ENCODE results near the gene PRKCQ.

PRKCQ gene

DNA sequence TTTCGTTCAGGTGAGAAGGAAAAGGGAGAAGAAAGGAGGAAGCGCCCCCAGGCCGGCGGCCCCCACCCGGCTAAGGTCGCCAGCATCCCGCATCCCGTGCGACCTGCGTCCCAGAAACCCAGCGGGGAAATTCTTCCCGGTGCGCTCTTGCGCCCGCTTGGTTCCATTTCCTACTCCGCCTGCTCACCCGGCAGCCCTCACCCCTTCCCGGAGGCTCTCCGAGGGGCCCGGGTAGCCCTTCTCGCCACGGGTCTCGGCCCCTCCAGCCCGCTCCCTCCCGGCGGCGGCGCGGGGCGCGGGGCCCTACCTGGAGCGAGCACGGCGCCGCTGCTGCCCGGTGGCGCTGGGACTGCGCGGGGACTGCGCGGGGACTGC lies at the start of gene PRKCQ:
Gene PRKCQ (minus strand): TSS at position 373 of the 375 bp plus-strand sequence. CDS start 65,141 bp downstream, outside the sequence.
- peaks cover 3 to 4% of the 10 kb centered on the region in 2 donors for H3K27me3 ChIP-seq (ENCODE audit: control insufficient read depth in 2 of 2, insufficient read depth in 2 of 2, low read length in 2 of 2)
- peak within 1 kb of the TSS; percentile 73 to 81 for H3K9ac ChIP-seq (ENCODE audit: low read depth in 1 of 2, low read length in 2 of 2)
- H3K27ac ChIP-seq (ENCODE audit: low read depth in 2 of 2, low read length in 2 of 2): peak within 1 kb of the TSS; percentile 53 to 56
- no peaks in the 10 kb centered on the region for H3K36me3 ChIP-seq (ENCODE audit: control insufficient read depth in 2 of 2, insufficient read depth in 2 of 2, low read length in 2 of 2)
- H3K9me3 ChIP-seq (ENCODE audit: control insufficient read depth in 2 of 2, low read length in 2 of 2): no peaks in the 10 kb centered on the region
- peak within 1 kb of the TSS; percentile 65 to 88 for H3K4me3 ChIP-seq (ENCODE audit: low read length in 2 of 2)
- peaks cover 0 to 4% of the 10 kb centered on the region in 2 donors for H3K4me1 ChIP-seq (ENCODE audit: control insufficient read depth in 2 of 2, insufficient read depth in 2 of 2, low read length in 2 of 2)

GRCh38 chr10:6625428-6625827 lies 45.4 kb upstream of the PRKCQ start:
- Histone ChIP-seq H3K4me3 (ENCODE audit: low read length in 2 of 2) (no peak overlapping the region), H3K9ac (ENCODE audit: low read depth in 1 of 2, low read length in 2 of 2) (no peak overlapping the region), H3K4me1 (ENCODE audit: control insufficient read depth in 2 of 2, insufficient read depth in 2 of 2, low read length in 2 of 2) (no peaks in the 10 kb centered on the region), H3K9me3 (ENCODE audit: control insufficient read depth in 2 of 2, low read length in 2 of 2) (no peaks in the 10 kb centered on the region), H3K27me3 (ENCODE audit: control insufficient read depth in 2 of 2, insufficient read depth in 2 of 2, low read length in 2 of 2) (no peaks in the 10 kb centered on the region), H3K36me3 (ENCODE audit: control insufficient read depth in 2 of 2, insufficient read depth in 2 of 2, low read length in 2 of 2) (no peaks in the 10 kb centered on the region), H3K27ac (ENCODE audit: low read depth in 2 of 2, low read length in 2 of 2) (no peak overlapping the region)

DNA sequence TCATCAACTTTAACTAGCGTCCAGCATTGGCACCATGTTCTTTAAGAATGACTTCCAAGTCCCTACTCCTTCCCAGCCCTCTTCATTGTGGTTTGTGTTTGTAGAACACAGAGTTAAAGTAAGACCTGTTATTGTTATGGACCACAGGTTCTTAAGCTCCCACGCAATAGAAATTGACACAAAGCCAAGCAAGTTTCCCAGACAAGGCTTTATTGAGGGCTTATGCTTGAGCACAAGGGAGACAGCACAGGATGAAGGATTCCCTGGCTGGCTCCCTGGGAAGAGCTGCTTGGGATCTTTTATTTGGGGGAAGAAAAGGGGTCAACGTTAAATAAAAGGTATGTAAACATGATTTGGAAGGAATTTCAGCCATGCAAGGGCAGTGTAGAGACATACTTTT lies 44.3 kb upstream of the PRKCQ start:
- Histone ChIP-seq H3K27me3 (ENCODE audit: control insufficient read depth in 2 of 2, insufficient read depth in 2 of 2, low read length in 2 of 2) (no peaks in the 10 kb centered on the region), H3K27ac (ENCODE audit: low read depth in 2 of 2, low read length in 2 of 2) (no peak overlapping the region), H3K9ac (ENCODE audit: low read depth in 1 of 2, low read length in 2 of 2) (no peak overlapping the region), H3K36me3 (ENCODE audit: control insufficient read depth in 2 of 2, insufficient read depth in 2 of 2, low read length in 2 of 2) (no peaks in the 10 kb centered on the region), H3K9me3 (ENCODE audit: control insufficient read depth in 2 of 2, low read length in 2 of 2) (no peaks in the 10 kb centered on the region), H3K4me1 (ENCODE audit: control insufficient read depth in 2 of 2, insufficient read depth in 2 of 2, low read length in 2 of 2) (no peaks in the 10 kb centered on the region), H3K4me3 (ENCODE audit: low read length in 2 of 2) (no peak overlapping the region)

GRCh38 chr10:6622921-6623320 lies 42.8 kb upstream of the PRKCQ start:
- H3K27ac ChIP-seq (ENCODE audit: low read depth in 2 of 2, low read length in 2 of 2): no peak overlapping the region

GRCh38 chr10:6621536-6621935 lies 41.5 kb upstream of the PRKCQ start:
- no peaks in the 10 kb centered on the region for H3K9me3 ChIP-seq (ENCODE audit: control insufficient read depth in 2 of 2, low read length in 2 of 2)
- H3K4me1 ChIP-seq (ENCODE audit: control insufficient read depth in 2 of 2, insufficient read depth in 2 of 2, low read length in 2 of 2): no peaks in the 10 kb centered on the region
- no peak overlapping the region for H3K4me3 ChIP-seq (ENCODE audit: low read length in 2 of 2)
- H3K36me3 ChIP-seq (ENCODE audit: control insufficient read depth in 2 of 2, insufficient read depth in 2 of 2, low read length in 2 of 2): no peaks in the 10 kb centered on the region
- no peaks in the 10 kb centered on the region for H3K27me3 ChIP-seq (ENCODE audit: control insufficient read depth in 2 of 2, insufficient read depth in 2 of 2, low read length in 2 of 2)
- H3K9ac ChIP-seq (ENCODE audit: low read depth in 1 of 2, low read length in 2 of 2): no peak overlapping the region
- H3K27ac ChIP-seq (ENCODE audit: low read depth in 2 of 2, low read length in 2 of 2): no peak overlapping the region

More at GRCh38 chr10:6622921-6623320, 42.8 kb upstream of the PRKCQ start:
- no peaks in the 10 kb centered on the region for H3K4me1 ChIP-seq (ENCODE audit: control insufficient read depth in 2 of 2, insufficient read depth in 2 of 2, low read length in 2 of 2)
- no peaks in the 10 kb centered on the region for H3K36me3 ChIP-seq (ENCODE audit: control insufficient read depth in 2 of 2, insufficient read depth in 2 of 2, low read length in 2 of 2)
- H3K27me3 ChIP-seq (ENCODE audit: control insufficient read depth in 2 of 2, insufficient read depth in 2 of 2, low read length in 2 of 2): no peaks in the 10 kb centered on the region
- no peaks in the 10 kb centered on the region for H3K9me3 ChIP-seq (ENCODE audit: control insufficient read depth in 2 of 2, low read length in 2 of 2)
- H3K9ac ChIP-seq (ENCODE audit: low read depth in 1 of 2, low read length in 2 of 2): no peak overlapping the region
- no peak overlapping the region for H3K4me3 ChIP-seq (ENCODE audit: low read length in 2 of 2)

DNA sequence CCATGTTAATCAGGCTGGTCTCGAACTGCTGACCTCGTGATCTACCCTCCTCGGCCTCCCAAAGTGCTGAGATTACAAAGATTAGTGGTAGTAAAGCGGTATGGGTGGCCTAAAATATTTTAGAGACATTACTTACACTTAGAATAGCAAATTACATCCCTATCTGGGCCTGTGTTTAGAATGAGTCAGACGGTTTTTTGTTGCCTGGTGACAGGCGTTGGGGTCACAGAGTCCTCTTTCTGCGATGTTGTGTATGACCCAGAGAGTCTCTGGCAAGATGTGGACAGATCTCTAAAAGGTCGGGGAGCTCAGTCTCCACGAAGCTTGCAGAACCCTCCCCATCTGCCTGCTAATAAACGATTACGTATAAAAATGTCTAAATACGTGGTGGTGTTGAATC lies 39.6 kb upstream of the PRKCQ start:
- no peak overlapping the region for H3K9ac ChIP-seq (ENCODE audit: low read depth in 1 of 2, low read length in 2 of 2)
- no peak overlapping the region for H3K4me3 ChIP-seq (ENCODE audit: low read length in 2 of 2)
- H3K27ac ChIP-seq (ENCODE audit: low read depth in 2 of 2, low read length in 2 of 2): no peak overlapping the region
- H3K27me3 ChIP-seq (ENCODE audit: control insufficient read depth in 2 of 2, insufficient read depth in 2 of 2, low read length in 2 of 2): no peaks in the 10 kb centered on the region
- H3K9me3 ChIP-seq (ENCODE audit: control insufficient read depth in 2 of 2, low read length in 2 of 2): no peaks in the 10 kb centered on the region
- H3K4me1 ChIP-seq (ENCODE audit: control insufficient read depth in 2 of 2, insufficient read depth in 2 of 2, low read length in 2 of 2): no peaks in the 10 kb centered on the region
- no peaks in the 10 kb centered on the region for H3K36me3 ChIP-seq (ENCODE audit: control insufficient read depth in 2 of 2, insufficient read depth in 2 of 2, low read length in 2 of 2)

- H3K27ac ChIP-seq (ENCODE audit: low read depth in 2 of 2, low read length in 2 of 2): no peak overlapping the region
- no peaks in the 10 kb centered on the region for H3K36me3 ChIP-seq (ENCODE audit: control insufficient read depth in 2 of 2, insufficient read depth in 2 of 2, low read length in 2 of 2)
- no peaks in the 10 kb centered on the region for H3K4me1 ChIP-seq (ENCODE audit: control insufficient read depth in 2 of 2, insufficient read depth in 2 of 2, low read length in 2 of 2)
- H3K9ac ChIP-seq (ENCODE audit: low read depth in 1 of 2, low read length in 2 of 2): no peak overlapping the region
- H3K9me3 ChIP-seq (ENCODE audit: control insufficient read depth in 2 of 2, low read length in 2 of 2): no peaks in the 10 kb centered on the region
- H3K27me3 ChIP-seq (ENCODE audit: control insufficient read depth in 2 of 2, insufficient read depth in 2 of 2, low read length in 2 of 2): no peaks in the 10 kb centered on the region
- H3K4me3 ChIP-seq (ENCODE audit: low read length in 2 of 2): no peak overlapping the region
Observed at GRCh38 chr10:6618340-6618739, 38.3 kb upstream of the PRKCQ start.

- no peak overlapping the region for H3K9ac ChIP-seq (ENCODE audit: low read depth in 1 of 2, low read length in 2 of 2)
- H3K9me3 ChIP-seq (ENCODE audit: control insufficient read depth in 2 of 2, low read length in 2 of 2): no peaks in the 10 kb centered on the region
- H3K27ac ChIP-seq (ENCODE audit: low read depth in 2 of 2, low read length in 2 of 2): no peak overlapping the region
- no peaks in the 10 kb centered on the region for H3K27me3 ChIP-seq (ENCODE audit: control insufficient read depth in 2 of 2, insufficient read depth in 2 of 2, low read length in 2 of 2)
- no peaks in the 10 kb centered on the region for H3K36me3 ChIP-seq (ENCODE audit: control insufficient read depth in 2 of 2, insufficient read depth in 2 of 2, low read length in 2 of 2)
- no peaks in the 10 kb centered on the region for H3K4me1 ChIP-seq (ENCODE audit: control insufficient read depth in 2 of 2, insufficient read depth in 2 of 2, low read length in 2 of 2)
- H3K4me3 ChIP-seq (ENCODE audit: low read length in 2 of 2): no peak overlapping the region
Observed at GRCh38 chr10:6617309-6618076, 37.4 kb upstream of the PRKCQ start.

GRCh38 chr10:6615971-6616370 lies 35.9 kb upstream of the PRKCQ start:
- no peak overlapping the region for H3K9ac ChIP-seq (ENCODE audit: low read depth in 1 of 2, low read length in 2 of 2)
- H3K36me3 ChIP-seq (ENCODE audit: control insufficient read depth in 2 of 2, insufficient read depth in 2 of 2, low read length in 2 of 2): no peaks in the 10 kb centered on the region
- peaks cover 0 to under 1% of the 10 kb centered on the region in 2 donors for H3K4me1 ChIP-seq (ENCODE audit: control insufficient read depth in 2 of 2, insufficient read depth in 2 of 2, low read length in 2 of 2)
- H3K4me3 ChIP-seq (ENCODE audit: low read length in 2 of 2): no peak overlapping the region
- H3K27ac ChIP-seq (ENCODE audit: low read depth in 2 of 2, low read length in 2 of 2): no peak overlapping the region
- H3K9me3 ChIP-seq (ENCODE audit: control insufficient read depth in 2 of 2, low read length in 2 of 2): no peaks in the 10 kb centered on the region
- no peaks in the 10 kb centered on the region for H3K27me3 ChIP-seq (ENCODE audit: control insufficient read depth in 2 of 2, insufficient read depth in 2 of 2, low read length in 2 of 2)

- no peak overlapping the region for H3K4me3 ChIP-seq (ENCODE audit: low read length in 2 of 2)
- H3K9me3 ChIP-seq (ENCODE audit: control insufficient read depth in 2 of 2, low read length in 2 of 2): no peaks in the 10 kb centered on the region
- no peak overlapping the region for H3K9ac ChIP-seq (ENCODE audit: low read depth in 1 of 2, low read length in 2 of 2)
- H3K27ac ChIP-seq (ENCODE audit: low read depth in 2 of 2, low read length in 2 of 2): no peak overlapping the region
- H3K36me3 ChIP-seq (ENCODE audit: control insufficient read depth in 2 of 2, insufficient read depth in 2 of 2, low read length in 2 of 2): no peaks in the 10 kb centered on the region
- H3K27me3 ChIP-seq (ENCODE audit: control insufficient read depth in 2 of 2, insufficient read depth in 2 of 2, low read length in 2 of 2): no peaks in the 10 kb centered on the region
- peaks cover 0 to 3% of the 10 kb centered on the region in 2 donors for H3K4me1 ChIP-seq (ENCODE audit: control insufficient read depth in 2 of 2, insufficient read depth in 2 of 2, low read length in 2 of 2)
Observed at GRCh38 chr10:6612371-6612770, 32.3 kb upstream of the PRKCQ start.

Measured in mucosa of rectum (tissue), 2 donors.